GM19238 (cell line): ENCODE data around the gene NACC2.

Experiments
- DNase-seq: peaks from one replicate; pipeline ENCODE4 v3.0.0; 2011; ENCODE audit warnings: low spot score; ENCODE audit not compliant: insufficient read length

NACC2 gene

DNA sequence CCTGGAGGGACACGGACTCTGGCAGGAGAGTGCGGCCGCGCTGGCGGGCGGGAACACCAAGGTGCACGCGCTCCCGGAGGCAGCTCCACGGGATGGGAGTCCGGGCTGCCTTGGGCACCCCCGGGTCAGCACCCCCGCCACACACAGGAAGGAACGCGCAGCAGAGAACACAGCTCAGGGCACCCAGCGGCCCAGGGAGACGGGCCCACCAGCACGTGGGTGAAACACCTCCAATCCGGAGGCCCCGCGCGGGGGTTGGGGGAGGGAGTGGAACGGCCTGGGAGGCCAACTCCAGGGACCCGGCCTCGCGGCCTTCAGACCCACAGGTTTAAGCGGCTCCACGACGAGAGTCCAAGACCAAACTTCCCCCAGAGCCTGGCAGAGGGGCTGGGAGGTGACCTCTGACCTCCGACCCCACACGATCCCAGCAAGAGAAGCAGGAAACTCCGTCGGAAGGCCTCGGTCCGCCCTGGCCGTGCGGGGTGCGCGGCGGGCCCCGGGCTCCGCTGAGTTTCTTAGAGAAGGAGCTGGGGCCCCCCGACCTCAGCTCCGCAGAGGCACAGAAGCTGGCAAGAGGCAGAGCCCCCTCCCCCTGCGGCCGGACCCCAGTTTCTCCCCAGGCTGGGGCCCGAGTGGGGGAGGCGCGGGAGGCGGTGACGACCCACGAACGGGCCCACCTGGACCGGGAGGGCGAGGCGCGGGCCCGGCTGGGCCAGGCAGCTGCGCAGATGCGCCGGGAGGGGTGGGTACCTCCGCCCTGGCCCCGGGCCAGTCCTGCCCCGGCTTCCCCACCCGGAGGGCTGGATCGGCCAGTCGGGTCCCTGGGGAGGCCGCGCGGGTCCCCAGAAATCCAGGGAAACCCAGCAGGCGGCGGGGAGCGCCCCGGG lies 851 bp downstream of the NACC2 start:
- no peak for DNase-seq

DNA sequence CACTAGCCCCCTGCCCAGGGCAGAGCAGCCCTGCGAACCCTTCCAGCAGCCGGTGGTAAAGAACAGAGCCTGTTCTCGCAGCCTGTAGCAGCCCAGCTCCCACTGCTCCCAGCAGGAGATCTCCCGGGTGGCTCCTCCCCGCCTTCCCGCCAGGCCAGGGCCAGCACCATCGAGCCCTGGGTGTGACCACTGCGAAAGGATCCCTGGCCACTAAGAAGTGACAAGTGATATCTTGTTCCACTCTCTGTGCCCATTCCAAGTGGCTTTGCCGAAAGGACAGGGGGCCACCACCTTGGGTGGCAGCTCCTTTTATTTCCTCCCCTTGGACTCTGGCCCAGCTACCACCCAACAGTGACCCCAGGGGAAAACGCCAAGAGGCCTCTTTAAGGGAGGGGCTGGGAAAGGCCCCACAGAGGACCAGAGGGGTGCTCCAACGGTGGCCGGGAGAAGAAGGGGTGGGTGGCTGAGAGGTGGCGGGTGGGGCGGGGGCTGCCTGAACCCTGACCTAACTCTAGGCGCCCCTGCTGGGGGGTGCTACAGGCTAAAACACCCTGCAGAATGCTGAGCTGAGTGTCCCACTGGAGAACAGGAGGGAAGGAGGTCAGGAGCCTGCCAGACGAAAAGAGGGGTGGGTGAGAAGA lies 1.6 kb downstream of the NACC2 start:
- DNase-seq, result no peak

DNA sequence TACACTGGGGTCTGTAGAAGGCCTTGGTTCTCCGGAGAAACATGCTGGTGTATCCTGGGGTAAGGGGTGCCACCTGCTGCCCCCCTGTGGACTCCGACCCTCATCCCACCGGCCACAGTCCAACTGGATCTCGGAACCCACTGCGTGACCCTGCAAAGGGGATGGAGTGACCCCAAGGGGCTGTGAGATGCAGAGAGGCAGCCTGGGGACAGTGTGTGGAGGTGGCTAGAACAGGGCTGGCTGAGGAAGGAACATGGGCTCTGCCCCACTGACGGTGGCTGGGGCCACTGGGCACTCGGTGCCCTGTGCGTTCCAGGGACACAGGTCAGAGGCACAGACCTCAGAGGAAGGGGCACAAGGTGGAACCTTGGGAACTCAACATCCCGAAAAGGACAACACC lies 2.3 kb downstream of the NACC2 start:
- DNase-seq, result no peak

DNA sequence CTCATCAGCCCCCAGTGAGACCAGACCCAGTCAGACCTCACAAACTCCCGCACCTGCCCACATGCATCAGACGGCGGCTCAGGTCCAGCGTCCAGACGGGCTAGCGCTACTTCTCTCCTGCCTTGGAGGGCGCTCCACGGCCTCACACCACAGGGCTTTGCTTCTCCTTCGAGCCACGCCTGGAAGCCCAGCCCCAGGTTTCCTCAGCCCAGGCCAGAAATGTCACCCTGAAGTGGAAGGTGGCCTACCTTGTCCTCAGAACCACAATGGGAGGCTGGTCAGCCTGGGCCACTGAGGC lies 2.8 kb downstream of the NACC2 start:
- DNase-seq, result no peak

DNA sequence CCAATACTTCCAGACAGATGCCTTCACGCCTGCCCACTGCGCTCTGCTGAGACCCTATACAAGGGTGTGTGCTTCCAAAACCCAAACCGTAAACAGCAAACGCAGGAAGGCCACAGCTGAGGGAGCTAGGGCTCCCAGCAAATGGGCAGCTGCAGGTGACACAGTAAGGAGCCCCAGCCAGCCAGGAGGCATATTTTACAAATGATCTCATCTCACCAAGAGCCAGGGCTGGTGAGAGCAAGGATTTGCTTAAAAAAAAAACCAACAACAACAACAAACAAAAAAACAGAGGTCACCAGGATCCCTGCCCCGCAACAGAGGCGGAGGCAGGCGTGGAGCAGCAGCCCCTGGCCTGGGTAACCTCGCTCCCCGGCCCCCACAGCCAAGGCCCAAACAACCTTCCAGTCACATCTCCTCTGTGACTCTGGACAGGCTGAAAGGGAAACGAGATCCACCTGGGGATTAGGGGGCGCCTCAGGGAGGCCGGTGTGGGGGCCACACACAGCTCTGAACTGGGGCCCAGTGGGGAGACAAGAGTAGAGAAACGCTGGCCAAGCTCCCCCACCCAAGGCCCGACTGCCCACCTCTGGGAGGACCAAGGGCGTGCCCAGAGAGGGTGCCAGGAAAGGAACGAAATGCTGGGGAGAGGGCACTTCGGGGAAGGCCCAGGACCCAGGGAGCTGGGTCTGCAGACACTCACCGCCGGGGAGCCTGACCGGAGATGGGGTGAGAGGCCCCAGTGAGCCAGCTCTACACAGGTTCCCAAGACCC lies 3.3 kb downstream of the NACC2 start:
- DNase-seq, result no peak

DNA sequence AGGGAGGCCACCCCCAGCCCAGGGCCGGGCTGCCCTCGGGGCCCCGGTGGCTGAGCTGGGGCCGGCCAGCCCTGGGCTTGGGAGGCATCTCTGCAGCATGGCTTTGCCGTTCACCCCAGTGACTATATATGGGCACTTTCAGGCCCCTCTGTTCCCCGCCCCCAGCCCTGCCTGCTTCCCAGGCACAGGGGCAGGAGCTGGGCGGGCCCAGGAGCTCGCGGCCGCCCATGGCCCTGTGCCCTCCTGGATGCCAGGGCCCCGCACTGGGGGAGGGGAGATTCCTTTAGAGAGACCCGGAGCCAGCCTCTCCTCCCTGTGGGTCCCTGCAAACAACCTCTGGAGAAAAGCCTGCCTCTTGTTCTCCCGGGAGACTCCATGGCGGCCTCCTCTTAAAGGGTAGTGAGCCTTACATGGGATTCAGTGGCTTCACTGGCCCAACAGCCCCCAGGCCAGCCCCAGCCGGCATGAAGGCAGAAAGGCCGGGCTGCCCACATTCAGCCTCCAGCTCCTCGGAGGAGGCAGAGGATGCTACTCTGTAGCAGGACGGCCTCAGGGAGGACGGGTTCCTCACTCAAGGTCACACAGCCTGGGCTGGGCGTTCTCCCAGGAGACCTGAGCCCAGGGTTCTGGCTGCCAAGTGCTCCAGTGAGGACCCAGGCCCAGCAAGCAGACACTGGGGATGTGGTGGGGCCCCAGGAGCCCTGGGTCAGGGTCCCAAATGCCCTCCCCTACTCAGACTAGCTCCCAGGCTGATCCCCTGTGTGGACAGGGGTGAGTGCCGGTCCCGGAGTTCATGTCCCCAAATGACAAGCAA lies 4.1 kb downstream of the NACC2 start:
- DNase-seq, result no peak

DNA sequence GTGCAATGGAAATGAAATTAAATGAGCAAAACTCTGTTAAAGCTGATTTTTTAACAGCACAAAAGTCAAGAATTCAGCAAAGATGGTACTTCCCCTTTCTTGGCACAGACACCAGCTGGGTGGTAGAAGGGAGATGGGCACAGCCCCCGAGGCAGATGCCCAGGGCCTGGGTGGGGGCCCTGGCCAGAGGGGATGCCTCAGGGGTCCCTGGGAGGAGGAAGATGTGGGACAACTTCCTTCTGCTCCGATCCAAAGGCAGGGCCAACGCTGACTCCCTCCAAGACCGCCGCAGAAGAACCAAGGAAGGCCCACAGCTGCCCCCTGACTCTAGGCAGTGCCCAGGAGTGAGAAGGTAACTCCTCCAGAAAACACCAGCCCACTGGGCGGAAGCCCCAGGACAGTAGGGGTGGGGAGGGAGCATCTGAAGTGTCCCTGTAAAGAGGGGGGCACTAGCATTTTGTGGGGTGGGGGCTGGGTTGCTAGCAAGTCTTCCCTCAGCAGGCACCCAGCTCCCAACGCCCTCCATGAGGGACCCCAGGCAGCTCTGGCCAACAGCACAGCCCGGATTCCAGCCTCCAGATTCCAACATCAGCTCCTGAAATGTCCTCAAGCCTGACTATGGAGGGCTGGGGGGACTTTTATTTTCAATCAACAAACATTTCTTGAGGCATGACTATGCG lies 4.9 kb downstream of the NACC2 start:
- DNase-seq, result no peak

DNA sequence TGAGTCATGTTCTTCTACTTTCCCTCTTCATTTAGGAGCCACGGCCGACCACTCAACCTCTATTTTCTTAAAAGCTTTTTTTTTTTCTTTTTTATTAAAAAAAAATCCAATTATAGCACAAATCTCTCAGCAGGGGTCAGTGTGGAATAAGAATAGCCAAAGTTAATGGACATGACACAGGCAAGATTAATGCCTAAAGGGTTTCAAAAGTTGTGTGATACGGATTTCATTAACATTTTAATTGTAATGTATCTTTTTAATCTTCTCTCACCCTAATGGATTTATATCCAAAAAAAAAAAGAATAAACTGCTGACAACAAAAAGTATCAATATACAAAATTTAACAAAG lies 5.4 kb downstream of the NACC2 start:
- DNase-seq, result no peak

DNA sequence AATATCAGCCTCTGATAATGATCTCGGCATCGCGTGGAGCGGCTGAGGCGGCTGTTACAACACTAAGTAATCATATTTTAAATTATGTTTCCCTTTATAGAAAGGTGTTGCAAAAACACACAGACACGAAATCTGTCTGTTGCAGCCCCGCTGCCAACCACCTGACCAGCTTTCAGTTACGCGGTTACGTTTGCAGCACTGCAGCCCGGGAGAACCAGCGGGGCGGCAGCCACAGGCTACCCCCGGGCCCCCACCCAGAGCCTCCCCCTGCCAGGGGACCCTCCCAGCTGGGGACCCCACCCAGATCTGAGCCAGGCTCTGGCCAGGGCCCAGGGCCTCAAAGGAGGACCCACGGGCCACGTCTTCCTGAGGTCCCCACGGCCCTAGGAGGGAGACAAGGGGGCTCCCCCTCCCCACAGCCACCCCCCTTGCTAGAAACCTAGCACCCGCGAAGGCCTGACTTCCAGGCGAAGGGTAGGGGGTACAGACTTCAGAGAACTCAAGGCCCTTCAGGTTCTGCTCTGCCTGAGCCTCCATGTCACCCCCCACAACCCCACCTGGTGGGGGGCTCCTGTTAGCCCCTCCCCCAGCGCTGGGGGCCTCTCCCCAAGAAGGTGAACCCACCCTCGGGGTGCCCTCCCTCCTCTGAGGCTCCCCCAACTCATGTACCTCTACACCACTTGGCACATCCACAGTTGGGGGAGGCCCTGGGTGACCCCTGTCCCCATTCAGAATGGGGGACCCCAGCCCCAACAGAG lies 6.0 kb downstream of the NACC2 start:
- DNase-seq, result no peak

DNA sequence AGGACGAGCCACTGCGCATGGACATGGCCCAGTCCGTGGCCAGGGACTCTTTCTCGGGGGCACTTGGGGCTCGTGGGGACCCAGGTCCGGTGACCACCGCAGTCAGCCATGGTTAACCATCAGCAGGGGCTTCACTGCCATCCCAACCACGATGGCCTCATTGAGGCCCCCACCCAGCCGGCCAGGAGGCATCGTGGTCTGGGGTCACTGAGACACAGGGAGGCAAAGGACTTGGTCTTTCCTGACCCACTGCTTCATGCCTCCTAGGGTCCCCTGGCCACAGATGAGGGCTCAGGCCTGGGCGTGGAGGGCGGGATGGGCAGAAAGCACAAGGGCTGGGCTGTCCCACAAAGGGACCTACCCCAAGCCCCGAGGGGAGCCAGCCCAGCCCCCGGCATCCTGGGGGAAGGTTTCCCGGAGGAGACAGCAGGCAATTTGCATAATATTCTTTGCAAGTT lies 6.6 kb downstream of the NACC2 start:
- DNase-seq, result no peak

DNA sequence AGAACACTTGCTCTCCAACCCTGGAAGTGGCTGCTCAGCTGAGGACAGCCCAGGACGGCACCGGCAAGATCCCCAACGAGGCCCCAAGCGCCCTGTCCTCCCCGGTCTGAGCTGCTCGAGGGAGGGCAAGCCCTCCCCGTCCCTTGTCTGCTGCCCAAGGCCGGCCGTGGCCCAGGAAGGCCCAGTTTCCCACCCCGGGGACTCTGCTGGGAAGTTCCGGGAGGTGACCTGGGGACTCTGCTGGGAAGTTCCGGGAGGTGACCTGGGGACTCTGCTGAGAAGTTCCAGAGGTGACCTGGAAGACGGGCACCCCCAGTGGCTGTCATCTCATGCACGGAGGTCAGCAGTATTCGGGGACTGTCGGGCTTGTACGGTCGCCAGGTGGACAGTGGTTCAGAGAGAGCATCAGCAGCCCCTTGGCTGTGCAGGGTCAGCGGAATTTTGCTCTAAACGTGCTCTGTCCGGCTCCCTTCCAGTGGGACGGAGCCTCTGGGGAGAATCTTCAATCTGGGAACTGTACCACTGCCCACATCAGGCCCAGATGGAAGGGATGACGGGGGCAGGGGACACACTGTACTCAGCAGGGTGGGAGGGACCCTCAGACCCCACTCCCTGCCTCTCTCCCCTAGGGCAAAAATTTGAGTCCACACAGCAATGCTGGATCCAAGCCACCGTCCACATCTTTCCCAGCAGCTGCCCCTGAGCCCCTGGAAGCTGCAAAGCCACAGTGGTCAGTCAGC lies 7.2 kb downstream of the NACC2 start:
- no peak for DNase-seq

DNA sequence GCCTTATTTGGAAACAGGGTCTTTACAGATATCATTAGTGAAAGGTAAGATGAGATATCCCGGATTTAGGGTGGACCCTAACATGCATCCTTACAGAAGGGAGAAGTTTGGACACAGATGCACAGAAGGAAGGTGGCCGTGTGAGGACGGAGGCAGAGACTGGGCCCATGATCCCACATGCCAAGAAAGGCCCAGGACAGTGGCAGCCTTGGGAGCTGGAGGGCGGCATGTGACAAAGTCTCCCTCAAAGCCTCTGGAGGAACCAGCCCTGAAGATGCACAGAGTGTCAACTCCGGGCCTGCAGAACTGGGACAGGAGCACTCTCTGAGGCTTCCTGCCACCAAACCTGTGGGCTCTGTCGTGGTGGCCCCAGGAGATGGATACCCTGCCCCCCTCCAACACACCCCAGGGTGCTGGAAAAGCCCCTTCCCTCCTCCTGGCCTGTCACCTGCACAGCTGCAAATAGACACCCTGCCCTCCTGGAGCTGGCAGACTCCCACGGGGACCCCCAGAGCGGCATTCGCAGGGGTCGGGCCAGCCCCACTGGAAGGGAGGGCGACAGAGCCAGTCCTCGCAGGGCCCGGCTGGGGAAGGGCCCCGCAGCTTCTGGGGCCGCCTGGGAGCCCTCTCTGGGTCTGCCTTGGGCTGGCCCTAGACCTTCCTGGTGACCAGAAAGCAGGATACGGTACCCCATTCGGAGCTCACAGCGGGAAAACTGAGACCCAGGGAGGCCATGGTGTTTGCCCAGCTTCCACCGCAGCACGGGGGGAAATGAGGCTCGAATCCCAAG lies 7.9 kb downstream of the NACC2 start:
- DNase-seq, result no peak

DNA sequence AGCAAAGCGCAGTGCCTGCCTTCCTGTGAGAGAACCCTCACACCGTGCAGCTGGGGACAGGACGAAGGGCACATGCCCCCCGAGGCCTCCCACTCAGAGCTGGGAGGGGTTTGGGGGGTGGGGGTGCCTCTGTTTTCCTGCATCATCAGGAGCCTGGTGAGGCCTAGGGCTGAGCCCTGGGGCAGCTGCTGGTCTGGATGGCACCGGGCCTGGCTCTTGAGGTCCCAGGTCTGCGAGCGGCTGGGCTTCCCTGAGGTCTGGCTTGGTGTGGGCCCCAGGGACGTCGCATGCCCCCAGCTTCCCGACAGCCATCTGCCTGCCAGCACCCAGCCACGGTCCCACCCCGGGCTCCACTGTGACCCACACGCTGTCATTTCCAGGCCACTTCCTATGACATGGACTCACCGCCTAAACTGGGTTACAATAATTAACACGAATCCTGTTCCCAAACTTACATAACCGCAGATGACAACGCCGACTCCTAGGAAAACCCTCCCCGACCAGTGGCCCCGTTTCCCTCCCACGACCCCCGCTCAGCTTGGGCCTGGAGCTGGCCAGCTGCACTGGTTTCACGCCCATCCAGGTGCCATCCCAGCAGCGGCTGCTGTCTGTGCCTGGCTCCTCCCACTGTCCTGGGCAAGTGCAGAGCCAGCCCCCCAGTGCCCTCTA lies 8.7 kb downstream of the NACC2 start:
- DNase-seq, result no peak

DNA sequence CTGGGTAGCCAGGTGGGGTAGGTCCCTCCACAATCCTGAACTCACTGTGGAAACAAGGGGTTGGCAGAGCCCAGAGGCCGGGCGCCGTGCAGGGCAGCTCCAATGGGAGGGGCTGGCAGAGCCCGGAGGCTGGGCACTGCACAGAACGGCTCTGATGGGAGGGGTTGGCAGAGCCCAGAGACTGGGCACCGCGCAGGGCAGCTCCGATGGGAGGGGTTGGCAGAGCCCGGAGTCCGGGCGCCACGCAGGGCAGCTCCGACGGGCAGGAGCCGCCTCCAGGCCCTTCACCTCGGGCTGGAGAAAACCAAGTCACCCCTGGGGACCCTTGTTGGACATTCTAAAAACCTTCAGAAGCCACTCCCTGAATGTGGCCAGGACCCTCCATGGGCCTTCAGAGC lies 9.3 kb downstream of the NACC2 start:
- no peak for DNase-seq

DNA sequence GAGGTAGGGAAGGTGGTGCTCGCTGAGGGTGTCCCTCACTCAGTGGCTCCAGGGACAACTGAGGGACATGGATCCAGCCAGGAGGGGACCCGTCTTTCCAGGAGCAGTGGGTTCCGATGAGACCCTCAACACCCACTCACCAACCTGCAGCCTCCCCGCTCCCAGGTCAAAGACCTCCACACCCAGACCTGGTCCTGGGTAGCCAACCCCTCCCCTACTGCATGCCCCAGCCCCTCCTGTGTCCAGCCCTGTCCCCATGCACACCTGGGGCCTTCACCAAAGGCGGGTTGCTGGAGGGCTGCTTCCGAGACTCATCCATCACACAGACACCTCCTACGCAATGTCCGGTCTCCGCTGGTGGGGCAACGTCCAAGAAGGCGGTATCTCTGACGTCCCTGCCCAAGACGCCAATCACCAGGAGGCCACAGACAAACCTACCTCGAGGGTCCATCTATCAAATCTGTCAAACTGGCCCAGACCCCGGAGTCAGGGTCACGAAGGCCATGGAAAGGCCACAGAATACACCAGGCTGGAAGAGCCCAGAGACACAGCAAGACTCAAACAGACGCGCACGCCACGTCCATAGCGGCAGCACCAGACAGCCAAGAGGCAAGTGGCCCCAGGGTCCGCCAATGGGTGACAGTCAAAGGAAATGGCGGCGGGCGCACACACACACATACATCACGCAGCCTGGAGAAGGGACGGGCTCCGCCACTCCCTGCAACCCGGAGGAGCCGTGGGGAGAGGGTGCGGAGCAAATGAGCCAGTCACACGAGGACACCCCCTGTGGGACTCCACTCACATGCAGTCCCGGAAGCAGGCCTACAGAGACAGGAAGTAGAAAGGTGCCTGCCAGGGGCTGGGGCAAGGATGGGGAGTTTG lies 10.8 kb downstream of the NACC2 start:
- no peak for DNase-seq

DNA sequence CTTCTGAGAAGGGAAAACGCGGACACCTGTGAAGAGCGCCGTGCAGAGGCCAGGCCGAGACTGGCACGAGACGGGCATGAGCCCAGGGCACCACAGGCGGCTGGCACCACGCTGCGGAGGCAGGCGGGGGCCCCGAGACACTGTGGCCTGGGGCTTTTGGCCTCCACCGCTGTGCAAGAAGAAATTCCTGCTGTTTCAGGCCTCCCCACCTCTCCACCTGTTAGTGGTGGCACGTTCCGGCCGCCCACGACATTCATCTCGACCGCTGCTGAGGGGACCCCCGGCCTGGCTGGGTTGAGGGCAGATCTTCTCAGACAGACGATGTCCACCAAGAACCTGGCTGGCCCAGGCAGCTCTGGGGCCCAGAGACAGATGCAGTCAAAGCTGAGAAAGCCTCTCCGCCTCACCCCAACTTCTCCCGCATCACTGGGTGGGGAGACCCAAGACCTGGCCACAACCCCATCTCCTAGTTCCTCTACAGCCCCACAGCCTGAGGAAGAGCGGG lies 11.5 kb downstream of the NACC2 start:
- DNase-seq, result no peak
